Muscle layer of duodenum (tissue), 2 donors: ENCODE measurements around the gene FGF6.

Source experiments
- H3K27ac ChIP-seq: one replicate; pipeline ENCODE4 v1.7.0; 2013; ENCODE audit warnings: mild to moderate bottlenecking, low read length
- H3K27me3 ChIP-seq: one replicate; pipeline ENCODE4 v1.7.0; 2013; ENCODE audit warnings: low read depth, mild to moderate bottlenecking, control low read depth, low read length
- H3K36me3 ChIP-seq, 2 donors: one replicate each; pipeline ENCODE4 v1.7.0; 2013; ENCODE audit warnings: low read length in 2 of 2, control low read depth in 1 of 2, mild to moderate bottlenecking in 1 of 2; ENCODE audit not compliant: insufficient read depth in 2 of 2, control insufficient read depth in 1 of 2
- H3K4me1 ChIP-seq, 2 donors: one replicate each; pipeline ENCODE4 v1.7.0; 2013; ENCODE audit warnings: low read length in 2 of 2, mild to moderate bottlenecking in 2 of 2, control low read depth in 1 of 2, moderate library complexity in 1 of 2; ENCODE audit not compliant: insufficient read depth in 2 of 2, control insufficient read depth in 1 of 2
- H3K4me3 ChIP-seq, 2 donors: one replicate each; pipeline ENCODE4 v1.7.0; 2013; ENCODE audit warnings: low read length in 2 of 2, low read depth in 1 of 2, mild to moderate bottlenecking in 1 of 2
- H3K9me3 ChIP-seq, 2 donors: one replicate each; pipeline ENCODE4 v1.7.0; 2013; ENCODE audit warnings: low read length in 2 of 2, control low read depth in 1 of 2, mild to moderate bottlenecking in 1 of 2; ENCODE audit not compliant: control insufficient read depth in 1 of 2
- donor health status: healthy.

FGF6 gene

DNA sequence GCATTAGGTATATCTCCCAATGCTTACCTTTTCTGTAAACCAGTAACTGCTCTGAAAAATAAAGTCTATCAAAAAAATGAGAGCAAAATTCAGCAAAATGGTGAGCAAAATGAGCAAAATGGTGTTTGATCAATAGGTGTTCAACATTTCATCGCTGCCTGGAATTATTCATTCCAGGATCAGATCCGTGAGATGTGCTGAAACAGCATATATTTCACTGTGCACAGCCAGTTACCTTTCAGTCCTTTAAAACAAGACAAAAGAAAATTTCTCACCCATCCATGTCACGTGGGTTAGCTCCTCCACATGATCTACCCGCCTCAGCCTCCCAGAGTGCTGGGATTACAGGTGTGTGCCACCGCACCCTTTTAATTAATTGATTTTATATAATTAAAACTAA is 58.0 kb downstream of the FGF6 start:
- Histone ChIP-seq H3K36me3 (no peaks in the 10 kb centered on the region), H3K4me1 (no peaks in the 10 kb centered on the region)

GRCh38 chr12:4386801-4387200 is 58.8 kb downstream of the FGF6 start:
- H3K27ac ChIP-seq, result no peak overlapping the region

More for the DNA sequence above, 58.0 kb downstream of the FGF6 start:
- H3K9me3 ChIP-seq, result no peaks in the 10 kb centered on the region
- no peak overlapping the region for H3K4me3 ChIP-seq
- H3K27ac ChIP-seq, result no peak overlapping the region
- H3K27me3 ChIP-seq, result peaks cover 6% of the 10 kb centered on the region

More at GRCh38 chr12:4386801-4387200, 58.8 kb downstream of the FGF6 start:
- Histone ChIP-seq H3K36me3 (no peaks in the 10 kb centered on the region), H3K4me1 (no peaks in the 10 kb centered on the region), H3K27me3 (no peaks in the 10 kb centered on the region), H3K4me3 (no peak overlapping the region), H3K9me3 (no peaks in the 10 kb centered on the region)
